H1 (cell line): ENCODE results near the gene KNCN. TPM values are rescaled to one million over a fixed set of nuclear protein-coding genes. Genes with fewer than 3 reads are reported as not detected.

ENCODE experiments used
- CTCF ChIA-PET: fragments of 300-600 bp; sonication (Branson Sonifier 250); formaldehyde crosslinking; loops from one replicate; lab custom pipeline; 2021; ENCODE audit not compliant: partially characterized antibody; lab: Charles Lee
- POLR2A ChIA-PET: fragments of 300-600 bp; sonication (Branson Sonifier 250); formaldehyde crosslinking; loops from one replicate; lab custom pipeline; 2021; ENCODE audit warnings: inconsistent platforms; ENCODE audit not compliant: partially characterized antibody; lab: Charles Lee
- DNase-seq, 2 experiments: peaks; one replicate each; pipeline versions ENCODE4 v3.0.0 to v3.0.0-alpha.2; 2010 to 2022; ENCODE audit warnings: low spot score in 2 of 2, low read depth in 1 of 2, mixed read lengths in 1 of 2
- FAIRE-seq: peaks from 2 replicates; lab custom pipeline; 2011; peaks lifted over from hg19 to GRCh38; lab: Jason Lieb, UNC
- H2AFZ ChIP-seq: 2 replicates; pipeline ENCODE4 v1.8.1; 2012; ENCODE audit warnings: low read length, inconsistent platforms
- H2AK5ac ChIP-seq: 2 replicates; pipeline ENCODE4 v1.6.1; 2013; ENCODE audit warnings: low read depth, low read length
- H2BK120ac ChIP-seq: replicated peaks from 2 replicates; pipeline ENCODE3; 2013; ENCODE audit warnings: low read depth, low read length, inconsistent platforms
- H2BK12ac ChIP-seq: 2 replicates; pipeline ENCODE4 v1.6.1; 2013; ENCODE audit warnings: low read depth, low read length
- H2BK15ac ChIP-seq: 2 replicates; pipeline ENCODE4 v1.6.1; 2013; ENCODE audit warnings: low read length
- H2BK20ac ChIP-seq: 2 replicates; pipeline ENCODE4 v1.6.1; 2013; ENCODE audit warnings: low read length
- H2BK5ac ChIP-seq: 2 replicates; pipeline ENCODE4 v1.6.1; 2013; ENCODE audit warnings: low read depth, low read length
- H3K14ac ChIP-seq: 2 replicates; pipeline ENCODE4 v1.6.1; 2013; ENCODE audit warnings: inconsistent platforms; ENCODE audit not compliant: insufficient read length
- H3K18ac ChIP-seq: 2 replicates; pipeline ENCODE4 v1.6.1; 2013; ENCODE audit warnings: low read length; ENCODE audit errors: extremely low read depth
- H3K23ac ChIP-seq: 2 replicates; pipeline ENCODE4 v1.6.1; 2013; ENCODE audit warnings: inconsistent platforms; ENCODE audit not compliant: insufficient read length
- H3K23me2 ChIP-seq: 2 replicates; pipeline ENCODE4 v1.6.1; 2013; ENCODE audit warnings: low read depth, low read length
- H3K27ac ChIP-seq: 2 replicates; pipeline ENCODE4 v1.6.1; 2011; ENCODE audit warnings: low read depth, low read length, inconsistent platforms
- H3K27me3 ChIP-seq, 4 experiments: replicated peaks in 1 of 4; 1 replicate in 1 of 4; 2 replicates in 3 of 4; pipeline versions ENCODE4 v1.6.1 to v1.8.1; 2011 to 2013; ENCODE audit warnings: low read length in 3 of 4, mild to moderate bottlenecking in 3 of 4, inconsistent platforms in 2 of 4, mixed read lengths in 2 of 4, moderate library complexity in 1 of 4; ENCODE audit not compliant: control insufficient read depth in 3 of 4, insufficient read depth in 3 of 4; ENCODE audit errors: extremely low read depth in 1 of 4
- H3K36me3 ChIP-seq, 4 experiments: 2 replicates each; pipeline versions ENCODE4 v1.6.1 to v1.8.1; 2011 to 2013; ENCODE audit warnings: mild to moderate bottlenecking in 4 of 4, low read length in 3 of 4, moderate library complexity in 2 of 4, control low read depth in 1 of 4, inconsistent platforms in 1 of 4; ENCODE audit not compliant: insufficient read depth in 4 of 4, control insufficient read depth in 2 of 4
- H3K4ac ChIP-seq: replicated peaks from 2 replicates; pipeline ENCODE3; 2013; ENCODE audit warnings: low read length, low read depth, mixed read lengths, inconsistent platforms; ENCODE audit not compliant: insufficient read length
- H3K4me1 ChIP-seq, 4 experiments: replicated peaks in 1 of 4; 1 replicate in 1 of 4; 2 replicates in 3 of 4; pipeline versions ENCODE4 v1.6.1 to v1.8.1; 2011 to 2013; ENCODE audit warnings: low read length in 3 of 4, inconsistent platforms in 2 of 4, mixed read lengths in 1 of 4; ENCODE audit not compliant: insufficient read depth in 4 of 4, control insufficient read depth in 3 of 4
- H3K4me2 ChIP-seq, 2 experiments: 2 replicates each; pipeline versions ENCODE4 v1.6.1 to v1.8.1; 2011 to 2013; ENCODE audit warnings: low read depth in 2 of 2, low read length in 2 of 2, control low read depth in 1 of 2, inconsistent platforms in 1 of 2, mild to moderate bottlenecking in 1 of 2; ENCODE audit not compliant: insufficient read depth in 1 of 2
- H3K4me3 ChIP-seq, 4 experiments: fragments of 200-600, 300-600 bp in 1 of 4; sonication (generic), shearing (Covaris generic), sonication (Bioruptor Twin) in 1 of 4; 2 replicates each; pipeline versions ENCODE4 v1.5.1 to v1.8.1; 2011 to 2016; ENCODE audit warnings: low read length in 4 of 4, low read depth in 3 of 4, control low read depth in 2 of 4, inconsistent platforms in 2 of 4, mild to moderate bottlenecking in 2 of 4, mixed read lengths in 1 of 4, moderate library complexity in 1 of 4; ENCODE audit not compliant: insufficient read depth in 2 of 4; ENCODE audit errors: extremely low read depth in 1 of 4
- H3K56ac ChIP-seq: replicated peaks from 2 replicates; pipeline ENCODE3; 2013; ENCODE audit warnings: low read depth, mild to moderate bottlenecking, mixed read lengths, low read length, inconsistent platforms; ENCODE audit not compliant: insufficient read length
- H3K79me1 ChIP-seq: 2 replicates; pipeline ENCODE4 v1.6.1; 2013; ENCODE audit warnings: low read depth, low read length, control low read depth
- H3K79me2 ChIP-seq, 2 experiments: 2 replicates each; pipeline versions ENCODE4 v1.6.1 to v1.8.1; 2012 to 2013; ENCODE audit warnings: low read length in 2 of 2, mild to moderate bottlenecking in 2 of 2, inconsistent platforms in 1 of 2; ENCODE audit not compliant: insufficient read depth in 2 of 2, control insufficient read depth in 1 of 2
- H3K9ac ChIP-seq, 4 experiments: replicated peaks in 1 of 4; 1 replicate in 1 of 4; 2 replicates in 3 of 4; pipeline versions ENCODE4 v1.6.1 to v1.8.1; 2011 to 2013; ENCODE audit warnings: low read depth in 3 of 4, low read length in 3 of 4, control low read depth in 2 of 4, mild to moderate bottlenecking in 2 of 4, moderate library complexity in 2 of 4, inconsistent platforms in 1 of 4; ENCODE audit errors: extremely low read depth in 1 of 4
- H3K9me3 ChIP-seq, 2 experiments: 2 replicates each; pipeline versions ENCODE4 v1.6.1 to v1.8.1; 2012 to 2013; ENCODE audit warnings: mild to moderate bottlenecking in 2 of 2, moderate library complexity in 2 of 2, control low read depth in 1 of 2, inconsistent platforms in 1 of 2, low read depth in 1 of 2, low read length in 1 of 2, mixed read lengths in 1 of 2; ENCODE audit not compliant: insufficient read depth in 2 of 2
- H4K20me1 ChIP-seq, 2 experiments: replicated peaks in 1 of 2; 2 replicates each; pipeline versions ENCODE3 to v1.8.1; 2011 to 2013; ENCODE audit warnings: inconsistent platforms in 2 of 2, low read length in 2 of 2, mild to moderate bottlenecking in 1 of 2; ENCODE audit not compliant: insufficient read depth in 2 of 2, control insufficient read depth in 1 of 2
- H4K5ac ChIP-seq: 2 replicates; pipeline ENCODE4 v1.6.1; 2013; ENCODE audit warnings: low read length, low read depth, mixed read lengths, inconsistent platforms; ENCODE audit not compliant: insufficient read length
- H4K8ac ChIP-seq: 2 replicates; pipeline ENCODE4 v1.8.0; 2013; ENCODE audit warnings: mild to moderate bottlenecking, moderate library complexity, low read length, inconsistent platforms; ENCODE audit not compliant: insufficient read depth; ENCODE audit errors: extremely low read depth
- H4K91ac ChIP-seq: replicated peaks from 2 replicates; pipeline ENCODE3; 2013; ENCODE audit warnings: low read length, mixed read lengths, inconsistent platforms; ENCODE audit not compliant: insufficient read length
- CBX5 ChIP-seq: fragments of 300-800, 300-1000 bp; sonication (generic); IDR thresholded peaks from 2 replicates; pipeline ENCODE4 v1.7.1; 2016; ENCODE audit warnings: antibody characterized with exemption, low read length, low read depth
- CBX8 ChIP-seq: fragments of 300-800, 300-1000 bp; sonication (generic); IDR thresholded peaks from 2 replicates; pipeline ENCODE4 v1.7.1; 2016; ENCODE audit warnings: low read depth, low read length, borderline replicate concordance
- CTCF ChIP-seq, 3 experiments: IDR thresholded peaks; 1 replicate in 2 of 3; 2 replicates in 1 of 3; pipeline versions ENCODE4 v1.5.1 to v1.6.1; 2011; ENCODE audit warnings: low read length in 3 of 3, mild to moderate bottlenecking in 3 of 3, inconsistent platforms in 2 of 3, low read depth in 1 of 3, moderate library complexity in 1 of 3; ENCODE audit not compliant: insufficient read depth in 1 of 3; ENCODE audit errors: control extremely low read depth in 1 of 3
- EGR1 ChIP-seq: IDR thresholded peaks from 2 replicates; pipeline ENCODE4 v1.6.1; 2011; ENCODE audit warnings: low read depth, low read length, borderline replicate concordance
- GABPA ChIP-seq: IDR thresholded peaks from 2 replicates; pipeline ENCODE4 v1.6.1; 2011; ENCODE audit warnings: mild to moderate bottlenecking, low read length, moderate library complexity, borderline replicate concordance; ENCODE audit not compliant: insufficient read depth
- RAD21 ChIP-seq, 2 experiments: IDR thresholded peaks in 1 of 2; conservative IDR thresholded peaks in 1 of 2; 2 replicates each; pipeline ENCODE4 v1.6.1; 2011; ENCODE audit warnings: low read depth in 2 of 2, low read length in 2 of 2, improper control_type of control experiment in 1 of 2, inconsistent platforms in 1 of 2, mild to moderate bottlenecking in 1 of 2, moderate library complexity in 1 of 2
- SIRT6 ChIP-seq: IDR thresholded peaks from one replicate; pipeline ENCODE4 v1.7.1; 2012; ENCODE audit warnings: low read length, inconsistent platforms
- TBP ChIP-seq: IDR thresholded peaks from 2 replicates; pipeline ENCODE4 v1.6.1; 2011; ENCODE audit warnings: low read depth, low read length, improper control_type of control experiment
- TCF12 ChIP-seq: IDR thresholded peaks from 2 replicates; pipeline ENCODE4 v1.6.1; 2011; ENCODE audit warnings: low read depth, mild to moderate bottlenecking, low read length
- WGBS, 2 experiments: shearing (Covaris generic) in 1 of 2; methylation state at CpG; one replicate each; pipeline versions ENCODE4 v1.1.6 to v1.1.7; 2013 to 2015; ENCODE audit warnings: low lambda C conversion rate in 2 of 2, mixed read lengths in 2 of 2, inconsistent platforms in 1 of 2, low coverage in 1 of 2, missing lambda C conversion rate in 1 of 2; ENCODE audit not compliant: insufficient replicate concordance in 2 of 2, insufficient coverage in 1 of 2, insufficient read length in 1 of 2; ENCODE audit errors: extremely low coverage in 1 of 2, missing lambda C conversion rate in 1 of 2; 5-methylcytosine and 5-hydroxymethylcytosine counted together
- polyA plus RNA-seq, 7 experiments: library from polyadenylated mRNA; depleted of rRNA in 3 of 7; stranded (reverse) in 5 of 7; unstranded in 2 of 7; fragments of >200 nt in 5 of 7; fragments of 200-250 nt in 2 of 7; gene quantifications; 1 replicate in 5 of 7; 2 replicates in 1 of 7; 4 replicates in 1 of 7; pipeline versions ENCODE4 v1.2.1 to v1.2.3, GENCODE V29; 2011 to 2013; ENCODE audit warnings: missing spikeins in 2 of 7, mixed read lengths in 2 of 7
- total RNA-seq: library from RNA; stranded (reverse); fragmentation: NEBNext Ultra II Directional; extraction: Animal tissue kit (Norgen Biotek cat#: 25700); gene quantifications from 2 replicates; pipeline ENCODE4 v1.2.1, GENCODE V29; 2021

KNCN gene
- total and polyA plus RNA-seq, 2 of the 8 experiments (the other 6 are each of a cell fraction or from before 2014, with no cell fraction given): not detected

GRCh38 chr1:46552357-46553237, 1.1 kb upstream of the KNCN start:
- H3K27ac ChIP-seq: no peak overlapping the region
- H3K14ac ChIP-seq: no peak overlapping the region
- H3K18ac ChIP-seq: no peak overlapping the region
- peaks cover 0 to 4% (median 1%) of the 10 kb centered on the region in 4 experiments; a peak in 3 of 7 replicates for H3K27me3 ChIP-seq
- FAIRE-seq (no peak), DNase-seq (no peak)
- H4K5ac ChIP-seq: no peak overlapping the region
- WGBS, 2 experiments: 86% methylated on average over 10 of the region's 10 CpGs; no CpG with 5 or more reads in 1 of the 2 experiments
- no peak overlapping the region for H2BK20ac ChIP-seq
- no peak overlapping the region for H3K56ac ChIP-seq
- POLR2A ChIA-PET: interaction anchor here (1.1 kb wide), 1 partner anchor 65 kb away, joined by 3 read pairs; no protein-coding TSS in a partner anchor
- H2BK120ac ChIP-seq: no peak overlapping the region
- CTCF ChIA-PET: interaction anchor here (0.7 to 17.7 kb wide), 6 partner anchors 11 to 1534 kb away, joined by 3 to 322 read pairs (median 3); a partner anchor contains a TSS
- no peak overlapping the region for H3K4ac ChIP-seq
- no peaks in the 10 kb centered on the region for H4K20me1 ChIP-seq
- no peak overlapping the region for H2BK12ac ChIP-seq
- peaks cover 0 to 14% (median 10%) of the 10 kb centered on the region in 4 experiments; a peak in 6 of 7 replicates for H3K4me1 ChIP-seq
- no peaks in the 10 kb centered on the region for H3K9me3 ChIP-seq
- no peak overlapping the region for H2BK5ac ChIP-seq
- H2AFZ ChIP-seq: no peak overlapping the region
- no peak overlapping the region for H3K23ac ChIP-seq
- no peaks in the 10 kb centered on the region for H3K23me2 ChIP-seq
- H2BK15ac ChIP-seq: no peak overlapping the region
- no peaks in the 10 kb centered on the region for H3K36me3 ChIP-seq
- H3K79me2 ChIP-seq: no peaks in the 10 kb centered on the region
- H3K4me2 ChIP-seq: no peak overlapping the region
- H3K9ac ChIP-seq: no peak overlapping the region
- H4K91ac ChIP-seq: no peak overlapping the region
- H2AK5ac ChIP-seq: no peak overlapping the region; the same call in 1 of the 2 replicates
- H4K8ac ChIP-seq: no peak overlapping the region
- no peaks in the 10 kb centered on the region; the same call in 1 of the 2 replicates for H3K79me1 ChIP-seq
- H3K4me3 ChIP-seq: no peak overlapping the region; a peak in 1 of 8 replicates
- TF ChIP-seq RAD21 (IDR thresholded peaks at IDR 0.05 in 1 of 2, conservative IDR thresholded peaks at IDR 0.05 in 1 of 2; ENCODE audit: low read depth in 2 of 2, low read length in 2 of 2): no peak
- TF ChIP-seq GABPA: no peak
- TF ChIP-seq SIRT6: no peak
- TF ChIP-seq TCF12: no peak
- no peak for TF ChIP-seq CTCF (IDR thresholded peaks at IDR 0.05; ENCODE audit: control extremely low read depth in 1 of 3, insufficient read depth in 1 of 3, low read depth in 1 of 3, low read length in 3 of 3)
- TF ChIP-seq EGR1: no peak
- no peak for TF ChIP-seq TBP
- TF ChIP-seq CBX5: no peak
- TF ChIP-seq CBX8: no peak
